Measurements from ENCODE around the gene TTC36. TPM values are rescaled to one million over a fixed set of nuclear protein-coding genes. Genes with fewer than 3 reads are reported as not detected.
"Not testable (repeated sequence)": the region's sequence is repeated elsewhere in the genome, so short reads cannot be mapped to it uniquely, and the experiment has no call there.

Gene TTC36
- total RNA-seq (under 1 TPM in 1 of 2 donors, not detected in 1; 0.42 TPM), polyA plus RNA-seq (under 1 TPM in 1 of 2 donors, not detected in 1; 0.95 TPM)
- long read RNA-seq, donor 1 = 0 reads
- long read RNA-seq, donor 2 = 0 reads

GRCh38 chr11:118527109-118527508 lies at the start of gene TTC36:
Gene TTC36 (plus strand): TSS chr11:118527474. CDS start chr11:118527495, 21 bp downstream.
- no peak within 1 kb of the TSS for H3K4me3 ChIP-seq (ENCODE audit: low read length in 2 of 2)
- ATAC-seq (ENCODE audit: low FRiP score) (no peak), DNase-seq (no peak)
- H3K27me3 ChIP-seq (ENCODE audit: control insufficient read depth in 1 of 2, insufficient read depth in 2 of 2, low read length in 1 of 2) = no peaks in the 10 kb centered on the region
- no peak within 1 kb of the TSS for H3K27ac ChIP-seq (ENCODE audit: low read depth in 1 of 2, low read length in 2 of 2)
- no peaks in the 10 kb centered on the region for H3K9me3 ChIP-seq (ENCODE audit: control insufficient read depth, low read length)
- WGBS, 2 donors = 55 to 58% methylated on average over 3 of the region's 3 CpGs
- H3K36me3 ChIP-seq (ENCODE audit: control insufficient read depth in 1 of 2, insufficient read depth in 2 of 2, low read length in 1 of 2) = peaks cover 0 to 7% of the 10 kb centered on the region in 2 donors
- H3K4me1 ChIP-seq (ENCODE audit: control insufficient read depth in 1 of 2, insufficient read depth in 2 of 2, low read length in 2 of 2) = no peaks in the 10 kb centered on the region
- intact Hi-C loops (cut with DNase I) = loop anchor here in 1 of 2 donors (5.0 kb wide), 1 partner anchor 35 kb away; no protein-coding TSS in a partner anchor

GRCh38 chr11:118481238-118481637 lies 46.0 kb upstream of the TTC36 start:
- peaks cover 8 to 12% of the 10 kb centered on the region in 2 donors for H3K36me3 ChIP-seq (ENCODE audit: control insufficient read depth in 1 of 2, insufficient read depth in 2 of 2, low read length in 1 of 2)
- 97 to 98% methylated on average over 1 of the region's 1 CpG for WGBS, 2 donors
- H3K4me1 ChIP-seq (ENCODE audit: control insufficient read depth in 1 of 2, insufficient read depth in 2 of 2, low read length in 2 of 2); H3K27me3 ChIP-seq (ENCODE audit: control insufficient read depth in 1 of 2, insufficient read depth in 2 of 2, low read length in 1 of 2); H3K27ac ChIP-seq (ENCODE audit: low read depth in 1 of 2, low read length in 2 of 2); DNase-seq; ATAC-seq (ENCODE audit: low FRiP score); H3K4me3 ChIP-seq (ENCODE audit: low read length in 2 of 2); H3K9me3 ChIP-seq (ENCODE audit: control insufficient read depth, low read length); intact Hi-C loops (cut with DNase I): not testable (repeated sequence)

DNA sequence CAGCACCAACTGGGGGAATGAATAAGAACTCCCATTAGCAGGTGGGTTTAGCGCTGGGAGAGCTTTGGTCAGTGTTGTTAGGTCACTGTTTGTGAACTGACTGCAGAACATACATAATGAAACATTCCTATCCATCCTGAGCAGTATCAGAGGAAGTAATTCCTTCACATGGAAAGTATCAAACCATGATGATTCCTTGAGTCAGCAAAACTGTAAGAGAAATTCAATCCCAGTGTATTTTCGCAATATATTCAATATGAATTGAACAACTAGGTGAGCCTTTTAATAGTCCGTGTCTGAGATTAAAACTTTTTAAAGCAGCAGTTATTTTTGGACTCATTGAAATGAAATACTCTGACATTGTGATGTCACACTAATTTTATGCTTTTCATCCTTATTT lies 42.9 kb upstream of the TTC36 start:
- intact Hi-C loops (cut with DNase I) = no loop called here
- Histone ChIP-seq H3K9me3 (ENCODE audit: control insufficient read depth, low read length) (no peaks in the 10 kb centered on the region), H3K27me3 (ENCODE audit: control insufficient read depth in 1 of 2, insufficient read depth in 2 of 2, low read length in 1 of 2) (no peaks in the 10 kb centered on the region), H3K27ac (ENCODE audit: low read depth in 1 of 2, low read length in 2 of 2) (no peak overlapping the region), H3K4me1 (ENCODE audit: control insufficient read depth in 1 of 2, insufficient read depth in 2 of 2, low read length in 2 of 2) (no peaks in the 10 kb centered on the region), H3K4me3 (ENCODE audit: low read length in 2 of 2) (no peak overlapping the region), H3K36me3 (ENCODE audit: control insufficient read depth in 1 of 2, insufficient read depth in 2 of 2, low read length in 1 of 2) (peaks cover 2 to 7% of the 10 kb centered on the region in 2 donors)
- DNase-seq (no peak), ATAC-seq (ENCODE audit: low FRiP score) (no peak)
- 89% methylated on average over 3 of the region's 3 CpGs for WGBS, 2 donors

DNA sequence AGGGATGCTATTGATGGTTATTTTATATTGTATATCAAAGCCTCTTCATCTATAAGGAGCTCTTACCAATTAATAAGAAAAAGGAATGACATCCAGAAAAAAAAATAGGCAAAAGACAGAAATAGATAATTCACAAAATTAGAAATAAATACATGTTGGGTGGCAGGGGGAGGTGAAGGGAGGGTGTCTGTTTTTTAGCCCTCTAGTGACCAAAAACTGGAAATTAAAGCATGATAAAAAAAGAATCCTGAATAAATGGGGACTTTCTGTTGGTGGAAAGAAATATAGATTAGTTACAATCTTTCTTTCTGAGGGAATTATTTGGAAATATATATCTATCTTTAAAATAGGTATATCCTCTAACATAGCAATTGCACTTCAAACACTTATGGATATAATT lies 42.0 kb upstream of the TTC36 start:
- no peaks in the 10 kb centered on the region for H3K4me1 ChIP-seq (ENCODE audit: control insufficient read depth in 1 of 2, insufficient read depth in 2 of 2, low read length in 2 of 2)
- no peak for ATAC-seq (ENCODE audit: low FRiP score)
- intact Hi-C loops (cut with DNase I) = loop anchor here (5.0 kb wide), 2 partner anchors 48 to 83 kb away; partner anchors contain the start of genes ATP5MG (in 2 of the 2) and KMT2A (in 1 of the 2)
- no peaks in the 10 kb centered on the region for H3K9me3 ChIP-seq (ENCODE audit: control insufficient read depth, low read length)
- peaks cover 4 to 13% of the 10 kb centered on the region in 2 donors for H3K36me3 ChIP-seq (ENCODE audit: control insufficient read depth in 1 of 2, insufficient read depth in 2 of 2, low read length in 1 of 2)
- H3K4me3 ChIP-seq (ENCODE audit: low read length in 2 of 2) = no peak overlapping the region
- H3K27me3 ChIP-seq (ENCODE audit: control insufficient read depth in 1 of 2, insufficient read depth in 2 of 2, low read length in 1 of 2) = no peaks in the 10 kb centered on the region
- no peak overlapping the region for H3K27ac ChIP-seq (ENCODE audit: low read depth in 1 of 2, low read length in 2 of 2)
- DNase-seq = no peak

DNA sequence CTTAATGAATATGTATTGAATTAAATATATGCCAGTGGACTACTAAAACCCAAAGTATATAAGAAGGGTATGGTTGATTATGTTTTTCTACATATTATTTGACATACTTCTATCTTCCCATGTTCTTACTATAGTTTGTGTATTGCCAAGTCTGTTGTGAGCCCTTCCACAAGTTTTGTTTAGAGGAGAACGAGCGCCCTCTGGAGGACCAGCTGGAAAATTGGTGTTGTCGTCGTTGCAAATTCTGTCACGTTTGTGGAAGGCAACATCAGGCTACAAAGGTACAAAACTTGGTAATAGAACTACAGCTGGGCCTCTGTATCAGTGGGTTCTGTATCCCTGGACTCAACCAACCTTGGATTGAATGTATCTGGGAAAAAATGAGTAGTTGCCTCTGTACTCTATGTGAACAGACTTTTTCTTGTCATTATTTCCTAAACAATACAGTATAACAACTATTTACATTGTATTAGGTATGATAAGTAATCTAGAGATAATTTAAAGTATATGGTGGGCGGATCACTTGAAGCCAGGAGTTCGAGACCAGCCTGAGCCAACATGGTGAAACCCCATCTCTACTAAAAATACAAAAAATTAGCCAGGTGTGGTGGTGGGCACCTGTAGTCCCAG lies 38.7 kb upstream of the TTC36 start:
- H3K27ac ChIP-seq (ENCODE audit: low read depth in 1 of 2, low read length in 2 of 2) = no peak overlapping the region
- 25% methylated on average over 7 of the region's 7 CpGs for WGBS, 2 donors
- no peaks in the 10 kb centered on the region for H3K4me1 ChIP-seq (ENCODE audit: control insufficient read depth in 1 of 2, insufficient read depth in 2 of 2, low read length in 2 of 2)
- H3K27me3 ChIP-seq (ENCODE audit: control insufficient read depth in 1 of 2, insufficient read depth in 2 of 2, low read length in 1 of 2) = no peaks in the 10 kb centered on the region
- DNase-seq = peak; percentile 68 to 85
- intact Hi-C loops (cut with DNase I) = loop anchor here (5.0 kb wide), 2 partner anchors 51 to 86 kb away; partner anchors contain the start of genes ATP5MG (in 2 of the 2) and KMT2A (in 1 of the 2)
- no peak overlapping the region for H3K4me3 ChIP-seq (ENCODE audit: low read length in 2 of 2)
- peaks cover 3 to 13% of the 10 kb centered on the region in 2 donors for H3K36me3 ChIP-seq (ENCODE audit: control insufficient read depth in 1 of 2, insufficient read depth in 2 of 2, low read length in 1 of 2)
- peak; percentile 87 for ATAC-seq (ENCODE audit: low FRiP score)
- no peaks in the 10 kb centered on the region for H3K9me3 ChIP-seq (ENCODE audit: control insufficient read depth, low read length)

- Histone ChIP-seq H3K4me1 (ENCODE audit: control insufficient read depth in 1 of 2, insufficient read depth in 2 of 2, low read length in 2 of 2) (no peaks in the 10 kb centered on the region), H3K9me3 (ENCODE audit: control insufficient read depth, low read length) (no peaks in the 10 kb centered on the region), H3K36me3 (ENCODE audit: control insufficient read depth in 1 of 2, insufficient read depth in 2 of 2, low read length in 1 of 2) (peaks cover 3 to 10% of the 10 kb centered on the region in 2 donors), H3K27ac (ENCODE audit: low read depth in 1 of 2, low read length in 2 of 2) (no peak overlapping the region), H3K27me3 (ENCODE audit: control insufficient read depth in 1 of 2, insufficient read depth in 2 of 2, low read length in 1 of 2) (no peaks in the 10 kb centered on the region), H3K4me3 (ENCODE audit: low read length in 2 of 2) (no peak overlapping the region)
- no peak for ATAC-seq (ENCODE audit: low FRiP score)
- WGBS, 2 donors = 77 to 82% methylated on average over 4 of the region's 4 CpGs
- DNase-seq = no peak
- intact Hi-C loops (cut with DNase I) = no loop called here
These were observed 36.2 kb upstream of the TTC36 start for GRCh38 chr11:118491041-118491440.

DNA sequence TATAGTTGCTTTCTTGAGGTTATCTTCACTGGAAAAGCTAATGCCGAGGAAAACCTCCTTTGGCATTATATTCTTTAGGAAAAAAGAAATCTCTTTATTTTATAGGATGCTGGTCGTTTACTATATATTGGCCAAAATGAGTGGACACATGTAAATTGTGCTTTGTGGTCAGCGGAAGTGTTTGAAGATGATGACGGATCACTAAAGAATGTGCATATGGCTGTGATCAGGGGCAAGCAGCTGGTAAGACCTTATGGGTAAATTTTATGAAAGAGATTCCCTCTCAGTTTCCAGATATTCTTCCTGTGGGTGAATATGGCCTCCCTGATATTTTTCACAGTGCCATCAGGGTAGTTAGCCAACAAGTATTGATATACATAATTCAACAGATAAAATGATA lies 29.4 kb upstream of the TTC36 start:
- intact Hi-C loops (cut with DNase I) = no loop called here
- 85% methylated on average over 4 of the region's 4 CpGs for WGBS, 2 donors
- Histone ChIP-seq H3K9me3 (ENCODE audit: control insufficient read depth, low read length) (no peaks in the 10 kb centered on the region), H3K36me3 (ENCODE audit: control insufficient read depth in 1 of 2, insufficient read depth in 2 of 2, low read length in 1 of 2) (peaks cover 9 to 13% of the 10 kb centered on the region in 2 donors), H3K4me1 (ENCODE audit: control insufficient read depth in 1 of 2, insufficient read depth in 2 of 2, low read length in 2 of 2) (no peaks in the 10 kb centered on the region), H3K27me3 (ENCODE audit: control insufficient read depth in 1 of 2, insufficient read depth in 2 of 2, low read length in 1 of 2) (no peaks in the 10 kb centered on the region), H3K4me3 (ENCODE audit: low read length in 2 of 2) (no peak overlapping the region), H3K27ac (ENCODE audit: low read depth in 1 of 2, low read length in 2 of 2) (no peak overlapping the region)
- ATAC-seq (ENCODE audit: low FRiP score) (no peak), DNase-seq (no peak)

- no peak overlapping the region for H3K27ac ChIP-seq (ENCODE audit: low read depth in 1 of 2, low read length in 2 of 2)
- no peak for ATAC-seq (ENCODE audit: low FRiP score)
- WGBS, 2 donors = 7 to 9% methylated on average over 3 of the region's 3 CpGs
- H3K36me3 ChIP-seq (ENCODE audit: control insufficient read depth in 1 of 2, insufficient read depth in 2 of 2, low read length in 1 of 2) = peaks cover 11 to 15% of the 10 kb centered on the region in 2 donors
- no peak overlapping the region for H3K4me3 ChIP-seq (ENCODE audit: low read length in 2 of 2)
- DNase-seq = no peak
- H3K9me3 ChIP-seq (ENCODE audit: control insufficient read depth, low read length) = no peaks in the 10 kb centered on the region
- intact Hi-C loops (cut with DNase I) = no loop called here
- no peaks in the 10 kb centered on the region for H3K27me3 ChIP-seq (ENCODE audit: control insufficient read depth in 1 of 2, insufficient read depth in 2 of 2, low read length in 1 of 2)
- no peaks in the 10 kb centered on the region for H3K4me1 ChIP-seq (ENCODE audit: control insufficient read depth in 1 of 2, insufficient read depth in 2 of 2, low read length in 2 of 2)
These were observed 24.1 kb upstream of the TTC36 start for GRCh38 chr11:118503216-118503615.

- no peak for DNase-seq
- no peak overlapping the region for H3K27ac ChIP-seq (ENCODE audit: low read depth in 1 of 2, low read length in 2 of 2)
- H3K9me3 ChIP-seq (ENCODE audit: control insufficient read depth, low read length) = no peaks in the 10 kb centered on the region
- no peaks in the 10 kb centered on the region for H3K27me3 ChIP-seq (ENCODE audit: control insufficient read depth in 1 of 2, insufficient read depth in 2 of 2, low read length in 1 of 2)
- ATAC-seq (ENCODE audit: low FRiP score) = no peak
- no peaks in the 10 kb centered on the region for H3K4me1 ChIP-seq (ENCODE audit: control insufficient read depth in 1 of 2, insufficient read depth in 2 of 2, low read length in 2 of 2)
- no peak overlapping the region for H3K4me3 ChIP-seq (ENCODE audit: low read length in 2 of 2)
- intact Hi-C loops (cut with DNase I) = no loop called here
- 83 to 88% methylated on average over 5 of the region's 5 CpGs for WGBS, 2 donors
- H3K36me3 ChIP-seq (ENCODE audit: control insufficient read depth in 1 of 2, insufficient read depth in 2 of 2, low read length in 1 of 2) = peaks cover 9 to 13% of the 10 kb centered on the region in 2 donors
These were observed 15.7 kb upstream of the TTC36 start for GRCh38 chr11:118511601-118512000.

Measured in aorta (tissue), 5 donors.